ENCODE data around the gene IL2RA. TPM values are rescaled to one million over a fixed set of nuclear protein-coding genes. Genes with fewer than 3 reads are reported as not detected.

IL2RA gene
- total RNA-seq, 1 experiment from 2014 or later = not detected

DNA sequence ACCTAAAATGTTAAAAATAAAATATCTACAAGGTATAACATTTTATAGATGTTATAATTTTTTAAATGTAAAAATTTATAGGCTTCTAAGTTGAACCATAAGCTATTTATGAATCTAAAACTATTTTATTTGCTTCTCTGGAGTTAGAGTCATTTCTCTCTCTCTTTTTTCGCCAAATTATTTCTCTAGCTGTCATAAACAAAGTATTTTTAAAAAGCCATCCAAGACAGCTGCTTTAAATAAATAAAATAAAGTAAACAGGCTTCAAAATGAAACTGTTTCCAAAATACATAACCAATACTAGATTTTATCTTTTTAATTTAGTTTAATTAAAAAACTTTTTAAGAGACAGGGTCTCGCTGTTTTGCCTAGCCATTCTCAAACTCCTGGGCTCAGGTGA is 72.4 kb downstream of the IL2RA start:
- POLR2A ChIA-PET (ENCODE audit: unreplicated experiment) = no interaction called here
- Histone ChIP-seq H2AFZ (ENCODE audit: low read length) (no peak overlapping the region), H3K36me3 (ENCODE audit: low read depth, low read length) (no peaks in the 10 kb centered on the region), H3F3A (ENCODE audit: low read length, unreplicated experiment) (no peaks in the 10 kb centered on the region), H3K79me2 (ENCODE audit: low read length) (no peaks in the 10 kb centered on the region), H3K9me2 (replicated peaks; ENCODE audit: low read length) (no peaks in the 10 kb centered on the region), H3K9me3 (ENCODE audit: low read length) (no peaks in the 10 kb centered on the region), H3K27ac (ENCODE audit: low read length) (no peak overlapping the region), H3K4me3 (ENCODE audit: low read length) (no peak overlapping the region), H3K9ac (ENCODE audit: low read length) (no peak overlapping the region), H3K4me1 (ENCODE audit: insufficient read depth, low read length) (no peaks in the 10 kb centered on the region), H4K20me1 (ENCODE audit: low read length) (no peaks in the 10 kb centered on the region), H3K27me3 (ENCODE audit: low read length) (no peaks in the 10 kb centered on the region), H3K4me2 (ENCODE audit: low read length) (no peak overlapping the region)
- ATAC-seq (no peak), DNase-seq (no peak)
- no TSS peak for BruUV-seq (replicated peaks)
- intact Hi-C loops (cut with micrococcal nuclease) = no loop called here
- CTCF ChIA-PET = no interaction called here
- TF ChIP-seq EZH2phosphoT487 (IDR thresholded peaks at IDR 0.05; ENCODE audit: borderline replicate concordance, low read length) (no peak), EZH2 (IDR thresholded peaks at IDR 0.05; ENCODE audit: low read length, unreplicated experiment) (no peak)
- TF ChIP-seq, protein P1, sequence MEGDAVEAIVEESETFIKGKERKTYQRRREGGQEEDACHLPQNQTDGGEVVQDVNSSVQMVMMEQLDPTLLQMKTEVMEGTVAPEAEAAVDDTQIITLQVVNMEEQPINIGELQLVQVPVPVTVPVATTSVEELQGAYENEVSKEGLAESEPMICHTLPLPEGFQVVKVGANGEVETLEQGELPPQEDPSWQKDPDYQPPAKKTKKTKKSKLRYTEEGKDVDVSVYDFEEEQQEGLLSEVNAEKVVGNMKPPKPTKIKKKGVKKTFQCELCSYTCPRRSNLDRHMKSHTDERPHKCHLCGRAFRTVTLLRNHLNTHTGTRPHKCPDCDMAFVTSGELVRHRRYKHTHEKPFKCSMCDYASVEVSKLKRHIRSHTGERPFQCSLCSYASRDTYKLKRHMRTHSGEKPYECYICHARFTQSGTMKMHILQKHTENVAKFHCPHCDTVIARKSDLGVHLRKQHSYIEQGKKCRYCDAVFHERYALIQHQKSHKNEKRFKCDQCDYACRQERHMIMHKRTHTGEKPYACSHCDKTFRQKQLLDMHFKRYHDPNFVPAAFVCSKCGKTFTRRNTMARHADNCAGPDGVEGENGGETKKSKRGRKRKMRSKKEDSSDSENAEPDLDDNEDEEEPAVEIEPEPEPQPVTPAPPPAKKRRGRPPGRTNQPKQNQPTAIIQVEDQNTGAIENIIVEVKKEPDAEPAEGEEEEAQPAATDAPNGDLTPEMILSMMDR (conservative IDR thresholded peaks at IDR 0.05; ENCODE audit: low read depth, low read length) = no peak

DNA sequence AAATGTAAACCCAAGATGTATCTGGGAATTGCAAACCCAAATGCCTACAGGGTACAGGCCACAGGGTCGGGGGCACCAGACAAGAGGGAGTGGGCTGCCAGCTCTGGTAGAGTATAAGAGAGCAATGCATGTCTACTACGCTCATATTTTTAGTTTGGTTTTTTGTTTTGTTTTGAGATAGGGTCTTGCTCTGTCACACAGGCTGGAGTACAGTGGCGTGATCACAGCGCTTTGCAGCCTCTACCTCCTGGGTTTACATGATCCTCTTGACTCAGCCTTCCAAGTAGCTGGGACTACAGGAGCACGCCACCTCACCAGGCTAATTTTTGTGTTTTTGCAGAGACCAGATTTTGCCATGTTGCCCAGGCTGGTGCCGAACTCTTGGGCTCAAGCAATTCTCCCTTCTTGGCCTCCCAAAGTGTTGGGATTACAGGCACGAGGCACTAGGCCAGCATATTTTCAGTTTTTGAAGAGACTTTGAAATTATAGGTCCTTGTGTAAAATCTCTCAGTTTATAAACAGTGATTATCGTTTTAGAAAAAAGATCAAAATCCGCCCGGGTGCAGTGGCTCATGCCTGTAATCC is 73.7 kb downstream of the IL2RA start:
- ChIA-PET CTCF (no interaction called here), POLR2A (ENCODE audit: unreplicated experiment) (no interaction called here)
- Histone ChIP-seq H3K4me1 (ENCODE audit: insufficient read depth, low read length) (no peaks in the 10 kb centered on the region), H3K4me3 (ENCODE audit: low read length) (no peak overlapping the region), H3K9ac (ENCODE audit: low read length) (no peak overlapping the region), H4K20me1 (ENCODE audit: low read length) (no peaks in the 10 kb centered on the region), H2AFZ (ENCODE audit: low read length) (no peak overlapping the region), H3K36me3 (ENCODE audit: low read depth, low read length) (no peaks in the 10 kb centered on the region), H3K4me2 (ENCODE audit: low read length) (no peak overlapping the region), H3K9me3 (ENCODE audit: low read length) (no peaks in the 10 kb centered on the region), H3K27ac (ENCODE audit: low read length) (no peak overlapping the region), H3K79me2 (ENCODE audit: low read length) (no peaks in the 10 kb centered on the region), H3K27me3 (ENCODE audit: low read length) (no peaks in the 10 kb centered on the region), H3K9me2 (replicated peaks; ENCODE audit: low read length) (no peaks in the 10 kb centered on the region), H3F3A (ENCODE audit: low read length, unreplicated experiment) (no peaks in the 10 kb centered on the region)
- no peak for TF ChIP-seq EZH2phosphoT487 (IDR thresholded peaks at IDR 0.05; ENCODE audit: borderline replicate concordance, low read length)
- TF ChIP-seq, protein P1 (conservative IDR thresholded peaks at IDR 0.05; ENCODE audit: low read depth, low read length) = no peak
- no peak for TF ChIP-seq EZH2 (IDR thresholded peaks at IDR 0.05; ENCODE audit: low read length, unreplicated experiment)
- no peak for DNase-seq
- intact Hi-C loops (cut with micrococcal nuclease) = no loop called here
- BruUV-seq (replicated peaks) = no TSS peak
- no peak for ATAC-seq

DNA sequence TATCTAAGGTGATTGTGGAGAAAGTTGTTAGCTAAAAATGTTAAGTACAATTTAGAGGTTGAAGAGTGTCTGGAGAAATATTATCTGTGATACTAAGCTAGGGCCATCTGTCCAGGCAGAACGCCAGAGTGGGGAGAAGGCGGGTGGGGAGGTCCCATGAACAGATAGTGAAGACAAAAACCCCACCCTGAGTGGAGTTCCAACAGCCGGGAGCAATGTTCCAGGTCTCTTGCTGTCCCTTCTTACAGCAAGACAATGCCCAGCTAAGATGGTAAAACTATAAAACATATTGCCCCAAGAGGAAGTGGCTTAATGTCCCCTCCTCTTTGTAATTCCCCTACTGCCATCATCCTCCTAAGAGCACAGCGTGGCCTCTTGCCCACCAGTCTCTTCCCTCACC is 74.4 kb downstream of the IL2RA start:
- H4K20me1 ChIP-seq (ENCODE audit: low read length) = no peaks in the 10 kb centered on the region
- no peaks in the 10 kb centered on the region for H3F3A ChIP-seq (ENCODE audit: low read length, unreplicated experiment)
- no peak for ATAC-seq
- H3K27me3 ChIP-seq (ENCODE audit: low read length) = no peaks in the 10 kb centered on the region
- intact Hi-C loops (cut with micrococcal nuclease) = no loop called here
- no peaks in the 10 kb centered on the region for H3K36me3 ChIP-seq (ENCODE audit: low read depth, low read length)
- no peak overlapping the region for H2AFZ ChIP-seq (ENCODE audit: low read length)
- no peaks in the 10 kb centered on the region for H3K9me2 ChIP-seq (replicated peaks; ENCODE audit: low read length)
- no peak for DNase-seq
- ChIA-PET CTCF (no interaction called here), POLR2A (ENCODE audit: unreplicated experiment) (no interaction called here)
- no peaks in the 10 kb centered on the region for H3K4me1 ChIP-seq (ENCODE audit: insufficient read depth, low read length)
- no peaks in the 10 kb centered on the region for H3K9me3 ChIP-seq (ENCODE audit: low read length)
- no peak for TF ChIP-seq EZH2phosphoT487 (IDR thresholded peaks at IDR 0.05; ENCODE audit: borderline replicate concordance, low read length)
- TF ChIP-seq, protein P1 (conservative IDR thresholded peaks at IDR 0.05; ENCODE audit: low read depth, low read length) = no peak
- no peak for TF ChIP-seq EZH2 (IDR thresholded peaks at IDR 0.05; ENCODE audit: low read length, unreplicated experiment)
- H3K9ac ChIP-seq (ENCODE audit: low read length) = no peak overlapping the region
- no peaks in the 10 kb centered on the region for H3K79me2 ChIP-seq (ENCODE audit: low read length)
- no peak overlapping the region for H3K27ac ChIP-seq (ENCODE audit: low read length)
- no peak overlapping the region for H3K4me2 ChIP-seq (ENCODE audit: low read length)
- BruUV-seq (replicated peaks) = no TSS peak
- no peak overlapping the region for H3K4me3 ChIP-seq (ENCODE audit: low read length)

Measured in PC-3 (cell line).